HuH-7.5 (cell line): ENCODE results near the gene ALKBH2.

Source experiments
- DNase-seq: peaks from one replicate; pipeline ENCODE4 v3.0.0; 2011; ENCODE audit warnings: low spot score

Gene ALKBH2

GRCh38 chr12:109093022-109093918 lies at the start of gene ALKBH2:
TSS of gene ALKBH2 (minus strand) at chr12:109093472. CDS start at chr12:109092786, 686 bp downstream.
- peak; percentile 81 for DNase-seq

DNA sequence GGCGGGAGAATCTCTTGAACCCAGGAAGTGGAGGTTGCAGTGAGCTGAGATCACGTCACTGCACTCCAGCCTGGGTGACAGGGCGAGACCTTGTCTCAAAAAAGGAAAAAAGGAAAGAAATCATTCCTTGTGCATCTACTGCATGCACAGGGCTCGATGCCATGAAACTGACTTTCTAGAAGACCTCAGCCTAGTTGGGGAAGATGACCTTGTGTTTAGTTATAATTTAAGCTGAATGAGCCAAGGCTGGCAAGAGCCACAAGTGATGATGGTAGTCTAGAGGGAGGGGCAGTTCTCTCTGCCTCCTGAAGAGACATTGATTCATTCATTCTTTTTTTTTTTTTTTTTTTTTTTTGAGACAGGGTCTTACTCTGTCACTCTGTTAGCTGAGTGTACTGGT lies 47.3 kb upstream of the ALKBH2 start:
- DNase-seq, result no peak

- DNase-seq, result no peak
These were observed 46.5 kb upstream of the ALKBH2 start for GRCh38 chr12:109139791-109140190.

DNA sequence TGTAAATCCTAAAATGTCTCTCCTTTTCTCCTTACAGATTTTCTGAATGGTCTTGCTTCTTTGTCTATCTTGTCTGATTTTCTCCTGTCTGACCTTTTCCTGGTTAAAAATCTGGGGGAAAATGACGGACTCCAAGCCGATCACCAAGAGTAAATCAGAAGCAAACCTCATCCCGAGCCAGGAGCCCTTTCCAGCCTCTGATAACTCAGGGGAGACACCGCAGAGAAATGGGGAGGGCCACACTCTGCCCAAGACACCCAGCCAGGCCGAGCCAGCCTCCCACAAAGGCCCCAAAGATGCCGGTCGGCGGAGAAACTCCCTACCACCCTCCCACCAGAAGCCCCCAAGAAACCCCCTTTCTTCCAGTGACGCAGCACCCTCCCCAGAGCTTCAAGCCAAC lies 46.1 kb upstream of the ALKBH2 start:
- DNase-seq, result no peak

GRCh38 chr12:109137055-109137454 lies 43.8 kb upstream of the ALKBH2 start:
- DNase-seq, result no peak

GRCh38 chr12:109134186-109134917 lies 41.1 kb upstream of the ALKBH2 start:
- peak; percentile 65 for DNase-seq

DNA sequence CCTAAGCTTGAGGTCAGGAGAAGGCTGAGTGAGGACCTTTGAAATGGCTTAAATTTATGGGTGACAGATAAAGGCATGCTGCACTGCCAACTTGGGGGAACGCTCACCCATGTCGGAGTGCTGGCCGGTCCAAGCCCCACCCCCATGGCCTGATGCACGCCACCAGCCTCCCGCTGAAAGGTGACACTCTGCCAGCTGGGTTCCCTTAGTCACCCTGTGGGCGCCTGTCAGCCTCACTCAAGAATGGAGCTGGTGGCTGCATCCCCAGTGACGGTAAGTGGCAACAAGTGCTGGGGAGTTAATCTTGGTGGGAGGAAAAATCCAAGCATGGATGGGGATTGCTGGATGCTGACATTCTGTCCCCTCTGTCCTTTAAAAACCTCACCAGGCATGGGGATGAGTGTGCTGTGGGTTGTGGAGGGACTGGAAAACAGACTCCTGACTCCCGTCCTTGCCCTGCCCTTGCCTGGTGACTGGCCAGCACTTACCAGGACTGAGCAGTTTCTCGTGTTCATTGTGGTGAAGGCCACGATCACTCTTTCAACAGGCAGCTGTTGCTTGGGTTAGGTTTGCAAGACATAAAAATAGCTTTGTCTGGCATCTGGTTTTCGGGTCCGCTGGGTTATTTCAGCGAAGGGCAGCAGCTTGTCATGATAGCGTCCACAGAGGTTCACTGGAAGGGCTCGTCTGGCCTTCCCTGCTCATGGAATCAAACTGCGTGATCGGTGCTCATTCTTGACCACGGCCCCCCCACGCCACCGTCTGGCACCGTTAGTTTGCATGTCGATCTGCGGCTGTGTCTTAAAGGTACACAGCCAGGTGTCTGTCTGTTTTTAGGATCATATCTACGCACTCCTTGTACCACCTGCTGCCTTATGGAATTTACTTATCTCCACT lies 38.1 kb upstream of the ALKBH2 start:
- no peak for DNase-seq

GRCh38 chr12:109130297-109131153 lies 37.3 kb upstream of the ALKBH2 start:
- DNase-seq, result no peak

GRCh38 chr12:109127533-109128242 lies 34.4 kb upstream of the ALKBH2 start:
- no peak for DNase-seq

DNA sequence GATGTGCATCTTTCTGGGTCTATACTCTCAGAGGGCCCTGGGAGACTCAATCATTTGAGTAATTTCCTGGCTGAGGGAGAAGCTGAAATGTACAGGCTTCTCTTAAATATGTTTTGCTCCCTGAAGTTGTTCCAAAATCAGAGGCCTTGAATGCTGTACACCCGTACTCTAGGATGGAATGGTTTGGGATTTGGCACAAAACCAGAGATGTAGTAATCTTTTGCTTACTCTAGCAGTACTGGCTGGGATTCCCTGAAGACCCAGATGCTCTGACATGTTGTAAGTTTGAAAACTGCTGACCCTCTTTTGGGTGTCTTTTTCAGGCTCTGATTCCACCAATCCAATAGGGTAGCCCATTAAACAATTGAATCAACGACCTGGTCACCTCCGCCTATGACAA lies 33.5 kb upstream of the ALKBH2 start:
- DNase-seq, result no peak

GRCh38 chr12:109125791-109126190 lies 32.5 kb upstream of the ALKBH2 start:
- no peak for DNase-seq

DNA sequence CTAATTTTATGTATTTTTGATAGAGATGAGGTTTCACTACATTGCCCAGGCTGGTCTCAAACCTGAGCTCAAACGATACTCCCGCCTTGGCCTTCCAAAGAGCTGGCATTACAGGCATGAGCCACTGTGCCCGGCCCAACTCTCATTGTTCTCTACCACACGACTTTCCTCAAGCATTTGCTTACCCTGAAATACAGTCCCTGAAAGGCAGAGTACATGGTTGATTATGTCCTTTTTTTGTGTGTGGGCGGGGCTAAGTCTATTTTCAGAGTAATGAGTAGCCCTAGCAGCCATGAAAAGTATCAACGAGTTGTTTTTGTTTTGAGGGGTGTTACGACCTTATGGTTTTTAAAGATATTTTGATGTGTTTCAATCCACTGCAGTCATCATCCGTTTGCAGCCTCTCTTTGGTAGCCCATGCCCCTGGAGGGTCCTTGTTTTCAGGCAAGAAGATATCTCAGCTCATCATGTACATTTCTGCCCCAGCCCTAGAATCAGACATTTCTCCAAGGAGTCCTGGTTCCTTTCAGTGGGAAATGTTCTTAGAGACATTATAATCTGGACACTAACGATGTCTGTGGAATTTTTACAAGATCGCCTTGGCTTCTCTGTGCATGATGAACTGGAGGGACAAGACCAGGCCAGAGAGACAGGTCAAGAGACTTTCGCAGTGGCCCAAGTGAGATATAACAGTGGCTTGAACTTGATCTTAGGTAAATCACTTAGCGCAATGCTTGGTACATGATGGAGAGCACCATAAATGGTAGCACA lies 31.8 kb upstream of the ALKBH2 start:
- DNase-seq, result no peak

DNA sequence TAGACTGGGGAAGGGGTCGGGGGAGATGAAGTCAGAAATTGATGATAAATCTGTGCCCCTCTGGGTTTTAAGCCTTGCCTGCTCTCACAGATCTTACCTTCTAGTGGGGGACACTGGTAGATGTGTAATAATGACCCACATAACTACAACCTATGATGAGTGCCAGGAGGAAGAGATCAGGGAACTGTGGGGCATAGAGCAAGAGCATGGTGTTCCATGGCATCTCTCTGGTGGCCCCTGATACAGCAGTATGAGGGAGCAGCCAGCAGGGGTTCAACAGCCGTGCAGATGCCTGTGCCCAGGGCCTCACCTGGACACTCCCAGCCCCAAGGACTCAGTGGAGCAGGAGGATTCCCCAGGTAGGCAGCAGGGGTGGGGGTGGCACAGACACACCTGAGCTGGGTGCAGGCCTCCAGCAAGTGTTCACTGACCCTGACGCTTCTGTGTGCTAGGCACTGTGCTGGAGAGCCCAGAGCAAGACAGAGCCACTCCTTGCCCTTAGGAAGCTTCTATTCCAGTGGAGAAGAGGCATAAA lies 28.1 kb upstream of the ALKBH2 start:
- DNase-seq, result no peak

- no peak for DNase-seq
These were observed 27.3 kb upstream of the ALKBH2 start for GRCh38 chr12:109120557-109120956.

DNA sequence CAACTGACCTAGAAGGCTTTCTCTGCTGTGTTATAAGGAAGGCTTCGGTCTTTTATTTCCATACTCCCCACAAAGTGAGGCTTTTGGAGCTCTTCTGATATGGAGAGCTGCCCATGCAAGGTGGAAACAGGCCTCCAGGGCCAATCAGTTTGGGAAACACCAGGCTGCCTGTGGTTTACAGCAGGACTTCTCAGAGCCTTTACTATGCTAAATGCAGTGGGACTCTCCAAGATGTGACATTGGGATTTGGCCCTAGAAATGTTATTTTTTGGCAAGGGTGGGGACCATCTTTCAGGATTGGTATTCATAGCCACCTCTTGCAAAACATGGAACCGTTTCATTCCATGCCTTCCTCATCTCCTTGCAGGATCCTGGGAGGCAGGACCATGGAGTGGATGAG lies 26.8 kb upstream of the ALKBH2 start:
- DNase-seq, result no peak

DNA sequence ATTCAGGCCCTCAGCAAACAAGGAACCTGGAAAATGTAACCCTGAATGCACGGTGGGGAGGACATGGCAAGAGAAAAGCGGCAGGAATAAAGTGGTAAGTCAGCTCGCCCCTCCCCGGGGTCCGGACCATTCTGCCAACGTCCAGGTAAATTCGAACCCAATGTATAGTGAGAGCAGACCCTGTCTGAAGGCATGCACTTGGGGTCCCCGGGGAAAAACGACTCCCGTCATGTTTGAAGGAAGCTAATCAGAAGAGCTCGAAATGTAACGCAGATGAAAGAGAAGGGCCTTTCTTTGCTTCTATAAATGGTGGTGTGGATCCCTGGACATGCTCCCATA lies 23.3 kb upstream of the ALKBH2 start:
- DNase-seq, result no peak

DNA sequence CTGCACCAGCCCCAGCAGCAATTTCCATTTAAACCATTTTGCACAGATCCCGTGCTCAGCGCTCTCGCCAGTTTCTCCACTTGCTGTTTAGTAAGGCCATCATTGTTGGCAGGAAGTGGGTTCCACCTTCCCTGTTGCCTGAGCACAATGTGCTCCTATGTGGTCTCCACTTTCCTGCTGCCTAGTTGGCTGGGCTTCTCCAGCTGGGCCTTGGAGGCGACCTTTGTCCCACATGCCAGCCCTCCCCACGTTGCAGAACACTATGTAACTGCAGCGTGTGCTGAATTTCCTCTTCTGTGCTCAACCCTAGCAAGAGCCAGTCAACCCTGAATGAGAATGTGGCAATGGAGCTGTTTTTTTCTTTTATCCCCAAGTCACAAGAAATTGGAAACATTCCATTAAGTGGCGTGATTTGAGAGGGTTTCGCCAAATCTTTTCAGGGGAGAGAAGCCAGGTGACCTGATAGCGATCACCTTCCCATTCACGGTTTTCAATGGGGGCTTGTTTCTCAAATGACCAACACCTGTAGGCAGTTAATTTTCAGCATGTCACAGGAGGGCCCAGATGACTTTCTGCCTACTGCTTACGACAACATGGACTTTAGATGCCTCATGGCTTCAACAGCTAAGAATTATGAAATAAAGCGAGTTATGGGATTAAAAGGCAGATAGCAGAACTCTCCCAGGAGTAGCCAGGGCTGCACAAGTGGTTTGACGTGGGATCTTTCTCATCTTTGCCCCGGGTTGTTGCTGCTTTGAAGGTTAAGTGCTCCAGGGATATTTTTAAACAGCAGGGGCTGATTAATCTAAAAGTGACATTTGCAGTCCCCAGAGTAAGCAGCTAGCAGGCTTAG lies 22.7 kb upstream of the ALKBH2 start, which contains the start of gene ACACB:
ACACB (plus strand) TSS at position 830 of the 853 bp plus-strand sequence. CDS start 22,819 bp downstream, outside the sequence.
- peak; percentile 45 for DNase-seq

GRCh38 chr12:109115404-109115757 lies 22.1 kb upstream of the ALKBH2 start:
- DNase-seq, result no peak

DNA sequence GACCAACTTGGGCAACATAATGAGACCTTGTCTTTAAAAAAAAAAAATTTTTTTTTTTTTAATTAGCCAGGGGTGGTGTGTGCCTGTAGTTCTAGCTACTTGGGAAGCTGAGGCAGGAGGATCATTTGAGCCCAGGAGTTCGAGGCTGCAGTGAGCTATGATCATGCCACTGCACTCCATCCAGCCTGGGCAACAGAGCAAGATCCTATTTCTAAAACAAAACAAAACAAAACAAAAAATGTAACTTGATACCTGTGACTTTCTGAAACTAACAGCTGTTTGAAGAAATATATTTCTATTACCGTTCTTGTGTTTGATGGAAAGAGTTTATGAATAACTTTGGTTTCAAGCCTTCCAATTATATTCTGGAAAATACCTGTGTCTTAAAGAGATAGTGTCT lies 21.4 kb upstream of the ALKBH2 start:
- DNase-seq, result no peak
